Sigmoid colon (tissue), 4 donors: ENCODE data around the gene HSPB7.
"Not testable (repeated sequence)": the region's sequence is repeated elsewhere in the genome, so short reads cannot be mapped to it uniquely, and the experiment has no call there.

ENCODE experiments used
- POLR2A ChIP-seq, 2 donors: fragments of 450-650 bp; IDR thresholded peaks; one replicate each; pipeline ENCODE4 v1.6.1; 2016; ENCODE audit warnings: antibody characterized with exemption in 2 of 2, mild to moderate bottlenecking in 2 of 2, moderate library complexity in 2 of 2
- POLR2AphosphoS5 ChIP-seq, 4 donors: sonication (generic); formaldehyde crosslinking; IDR thresholded peaks; one replicate each; pipeline ENCODE4 v1.6.1; 2017; ENCODE audit warnings: antibody characterized with exemption in 4 of 4
- TF ChIP-seq, protein P1 (sequence below), 4 experiments: fragments of 450-650 bp in 3 of 4; fragments of 200-600 bp in 1 of 4; IDR thresholded peaks; one replicate each; pipeline ENCODE4 v1.5.1; 2016 to 2019; ENCODE audit warnings: antibody characterized with exemption in 4 of 4, mild to moderate bottlenecking in 3 of 4, moderate library complexity in 2 of 4

DNA sequence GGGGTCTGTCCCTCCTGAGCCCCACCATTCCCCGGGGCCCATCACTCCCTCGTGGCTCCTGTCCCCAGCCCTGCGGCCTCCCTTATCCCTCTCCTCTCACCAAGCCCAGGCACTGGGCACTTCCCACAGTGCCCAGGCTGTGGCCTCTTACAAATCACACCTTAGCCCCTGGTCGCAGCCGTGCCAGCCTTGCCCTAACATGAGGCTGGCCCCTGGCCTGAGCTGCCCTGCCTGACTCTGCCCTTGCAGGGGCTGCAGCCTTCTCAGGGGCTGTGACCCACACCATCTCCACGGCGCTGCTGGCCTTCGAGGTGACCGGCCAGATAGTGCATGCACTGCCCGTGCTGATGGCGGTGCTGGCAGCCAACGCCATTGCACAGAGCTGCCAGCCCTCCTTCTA, 34.1 kb upstream of the HSPB7 start:
- TF ChIP-seq, protein P1, sequence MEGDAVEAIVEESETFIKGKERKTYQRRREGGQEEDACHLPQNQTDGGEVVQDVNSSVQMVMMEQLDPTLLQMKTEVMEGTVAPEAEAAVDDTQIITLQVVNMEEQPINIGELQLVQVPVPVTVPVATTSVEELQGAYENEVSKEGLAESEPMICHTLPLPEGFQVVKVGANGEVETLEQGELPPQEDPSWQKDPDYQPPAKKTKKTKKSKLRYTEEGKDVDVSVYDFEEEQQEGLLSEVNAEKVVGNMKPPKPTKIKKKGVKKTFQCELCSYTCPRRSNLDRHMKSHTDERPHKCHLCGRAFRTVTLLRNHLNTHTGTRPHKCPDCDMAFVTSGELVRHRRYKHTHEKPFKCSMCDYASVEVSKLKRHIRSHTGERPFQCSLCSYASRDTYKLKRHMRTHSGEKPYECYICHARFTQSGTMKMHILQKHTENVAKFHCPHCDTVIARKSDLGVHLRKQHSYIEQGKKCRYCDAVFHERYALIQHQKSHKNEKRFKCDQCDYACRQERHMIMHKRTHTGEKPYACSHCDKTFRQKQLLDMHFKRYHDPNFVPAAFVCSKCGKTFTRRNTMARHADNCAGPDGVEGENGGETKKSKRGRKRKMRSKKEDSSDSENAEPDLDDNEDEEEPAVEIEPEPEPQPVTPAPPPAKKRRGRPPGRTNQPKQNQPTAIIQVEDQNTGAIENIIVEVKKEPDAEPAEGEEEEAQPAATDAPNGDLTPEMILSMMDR (IDR thresholded peaks at IDR 0.05), result not testable (repeated sequence)
- not testable (repeated sequence) for TF ChIP-seq POLR2A, POLR2AphosphoS5 (IDR thresholded peaks at IDR 0.05)
